T-helper 17 cell (primary cell): ENCODE results near the gene COA3. TPM values are rescaled to one million over a fixed set of nuclear protein-coding genes. Genes with fewer than 3 reads are reported as not detected.
A peak's percentile ranks its signal among the peaks of the same experiment; 100 is the strongest.

Experiments
- ATAC-seq: fragments of 150-1000 bp; cut with Tn5 transposase; 2 replicates; pipeline ENCODE4 v1.10.0; 2021; ENCODE audit warnings: mild to moderate bottlenecking, moderate library complexity
- DNase-seq, 3 donors: peaks; one replicate each; pipeline versions ENCODE4 v3.0.0 to v3.0.0-alpha.2; 2020 to 2021
- H3K9me3 ChIP-seq: one replicate; pipeline ENCODE4 v1.7.0; 2013; ENCODE audit warnings: low read length, mild to moderate bottlenecking; ENCODE audit not compliant: control insufficient read depth, poor library complexity, severe bottlenecking
- H3K27ac Mint-ChIP-seq: one replicate; pipeline ENCODE4 v1.8.0; 2022; ENCODE audit warnings: mild to moderate bottlenecking, moderate library complexity, mixed read lengths
- H3K27me3 Mint-ChIP-seq: one replicate; pipeline ENCODE4 v1.8.0; 2022; ENCODE audit warnings: mixed read lengths
- H3K36me3 Mint-ChIP-seq: one replicate; pipeline ENCODE4 v1.8.0; 2022; ENCODE audit warnings: low read depth, mixed read lengths
- H3K4me1 Mint-ChIP-seq: one replicate; pipeline ENCODE4 v1.8.0; 2022; ENCODE audit warnings: mild to moderate bottlenecking, mixed read lengths
- H3K4me3 Mint-ChIP-seq: one replicate; pipeline ENCODE4 v1.8.0; 2022; ENCODE audit warnings: mild to moderate bottlenecking, moderate library complexity, mixed read lengths
- total RNA-seq, 4 donors: library from RNA in 2 of 4; stranded (reverse) in 2 of 4; gene quantifications; one replicate each; pipeline ENCODE4 v1.2.3 and lab custom pipeline; 2022 to 2026

Gene COA3
- total RNA-seq, 2 donors from 2014 or later = 10.1 to 15.2 TPM

GRCh38 chr17:42832934-42833766 is 34.6 kb upstream of the COA3 start, which contains the start of gene PSME3:
TSS of gene PSME3 (plus strand) at chr17:42833397. CDS start at chr17:42833632, 235 bp downstream.
- no peaks in the 10 kb centered on the region for H3K9me3 ChIP-seq
- peak; percentile 77 to 81 (median 78) for DNase-seq
- H3K27me3 Mint-ChIP-seq = peaks cover 5% of the 10 kb centered on the region
- peaks cover 29% of the 10 kb centered on the region for H3K4me1 Mint-ChIP-seq
- H3K4me3 Mint-ChIP-seq = peak within 1 kb of the TSS; percentile 95
- H3K36me3 Mint-ChIP-seq = peaks cover 9% of the 10 kb centered on the region
- ATAC-seq = peak; percentile 93
- H3K27ac Mint-ChIP-seq = peak within 1 kb of the TSS; percentile 99

GRCh38 chr17:42832213-42832933 is 33.9 kb upstream of the COA3 start:
- Mint-ChIP-seq H3K4me1 (peaks cover 27% of the 10 kb centered on the region), H3K4me3 (peak overlapping the region; percentile 95), H3K27me3 (peaks cover 9% of the 10 kb centered on the region), H3K27ac (peak overlapping the region; percentile 99), H3K36me3 (peaks cover 7% of the 10 kb centered on the region)
- H3K9me3 ChIP-seq = no peaks in the 10 kb centered on the region
- DNase-seq = no peak
- peak; percentile 24 for ATAC-seq

GRCh38 chr17:42830971-42831370 is 32.5 kb upstream of the COA3 start:
- H3K9me3 ChIP-seq = no peaks in the 10 kb centered on the region
- Mint-ChIP-seq H3K36me3 (peaks cover 7% of the 10 kb centered on the region), H3K4me1 (peaks cover 27% of the 10 kb centered on the region), H3K27ac (peak overlapping the region; percentile 57), H3K27me3 (peaks cover 9% of the 10 kb centered on the region), H3K4me3 (no peak overlapping the region)
- ATAC-seq (no peak), DNase-seq (no peak)

- H3K27ac Mint-ChIP-seq = no peak overlapping the region
- peaks cover 9% of the 10 kb centered on the region for H3K27me3 Mint-ChIP-seq
- H3K36me3 Mint-ChIP-seq = peaks cover 7% of the 10 kb centered on the region
- no peak overlapping the region for H3K4me3 Mint-ChIP-seq
- no peaks in the 10 kb centered on the region for H3K9me3 ChIP-seq
- peaks cover 25% of the 10 kb centered on the region for H3K4me1 Mint-ChIP-seq
- ATAC-seq (no peak), DNase-seq (no peak)
These were observed 29.0 kb upstream of the COA3 start for GRCh38 chr17:42827472-42827871.

- Mint-ChIP-seq H3K4me1 (peaks cover 19% of the 10 kb centered on the region), H3K27ac (no peak overlapping the region), H3K27me3 (no peaks in the 10 kb centered on the region), H3K36me3 (peaks cover 7% of the 10 kb centered on the region), H3K4me3 (no peak overlapping the region)
- H3K9me3 ChIP-seq = no peaks in the 10 kb centered on the region
- DNase-seq = no peak
- ATAC-seq = no peak
These were observed 22.7 kb upstream of the COA3 start for GRCh38 chr17:42821176-42821575.

- Mint-ChIP-seq H3K36me3 (peaks cover 10% of the 10 kb centered on the region), H3K27me3 (no peaks in the 10 kb centered on the region), H3K27ac (no peak overlapping the region), H3K4me3 (no peak overlapping the region), H3K4me1 (peaks cover 23% of the 10 kb centered on the region)
- ATAC-seq = no peak
- H3K9me3 ChIP-seq = no peaks in the 10 kb centered on the region
- peak; percentile 47 for DNase-seq
These were observed 21.5 kb upstream of the COA3 start for GRCh38 chr17:42819939-42820535.

- no peak for DNase-seq
- no peak for ATAC-seq
- Mint-ChIP-seq H3K4me3 (no peak overlapping the region), H3K4me1 (peaks cover 18% of the 10 kb centered on the region), H3K27me3 (no peaks in the 10 kb centered on the region), H3K36me3 (peaks cover 19% of the 10 kb centered on the region), H3K27ac (peak overlapping the region; percentile 49)
- no peaks in the 10 kb centered on the region for H3K9me3 ChIP-seq
These were observed 19.9 kb upstream of the COA3 start for GRCh38 chr17:42818379-42818778.

DNA sequence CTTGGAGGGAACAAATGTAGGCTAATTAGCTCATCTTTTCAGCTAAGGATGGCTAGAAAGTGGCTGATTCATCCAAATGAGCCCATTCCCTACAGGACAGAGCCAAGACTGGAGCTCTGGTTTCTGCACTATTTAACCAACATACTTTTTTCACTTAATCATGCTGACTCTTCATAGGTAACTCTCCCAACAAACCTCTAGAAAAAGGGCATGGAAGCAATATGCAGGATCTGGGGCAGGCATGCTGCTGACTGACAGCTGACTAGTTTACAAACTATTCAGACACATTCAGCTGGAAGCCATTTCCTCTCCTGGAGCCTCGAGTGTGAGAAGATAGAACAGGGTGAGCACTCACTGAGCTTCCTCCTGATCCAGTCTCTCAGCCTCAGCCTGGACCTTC is 19.4 kb upstream of the COA3 start:
- Mint-ChIP-seq H3K36me3 (peaks cover 19% of the 10 kb centered on the region), H3K27ac (peak overlapping the region; percentile 49)
- ATAC-seq = no peak

GRCh38 chr17:42814633-42815399 is 16.3 kb upstream of the COA3 start:
- Mint-ChIP-seq H3K4me1 (peaks cover 10% of the 10 kb centered on the region), H3K4me3 (no peak overlapping the region), H3K36me3 (peaks cover 25% of the 10 kb centered on the region), H3K27ac (no peak overlapping the region), H3K27me3 (no peaks in the 10 kb centered on the region)
- no peak for DNase-seq
- no peaks in the 10 kb centered on the region for H3K9me3 ChIP-seq
- no peak for ATAC-seq

More for the DNA sequence above, 19.4 kb upstream of the COA3 start:
- Mint-ChIP-seq H3K27me3 (no peaks in the 10 kb centered on the region), H3K4me1 (peaks cover 17% of the 10 kb centered on the region), H3K4me3 (no peak overlapping the region)
- H3K9me3 ChIP-seq = no peaks in the 10 kb centered on the region
- DNase-seq = no peak

- ATAC-seq (no peak), DNase-seq (no peak)
- H3K4me1 Mint-ChIP-seq = no peaks in the 10 kb centered on the region
- H3K27ac Mint-ChIP-seq = no peak overlapping the region
- H3K36me3 Mint-ChIP-seq = peaks cover 12% of the 10 kb centered on the region
- H3K9me3 ChIP-seq = no peaks in the 10 kb centered on the region
- no peaks in the 10 kb centered on the region for H3K27me3 Mint-ChIP-seq
- H3K4me3 Mint-ChIP-seq = no peak overlapping the region
These were observed 10.7 kb upstream of the COA3 start for GRCh38 chr17:42809250-42809649.

- DNase-seq (no peak), ATAC-seq (no peak)
- Mint-ChIP-seq H3K27ac (no peak overlapping the region), H3K4me1 (peaks cover 3% of the 10 kb centered on the region), H3K4me3 (no peak overlapping the region), H3K27me3 (no peaks in the 10 kb centered on the region), H3K36me3 (peaks cover 3% of the 10 kb centered on the region)
- no peaks in the 10 kb centered on the region for H3K9me3 ChIP-seq
These were observed 7.7 kb upstream of the COA3 start for GRCh38 chr17:42806249-42806648.

GRCh38 chr17:42804918-42805367 is 6.4 kb upstream of the COA3 start:
- Mint-ChIP-seq H3K4me1 (peaks cover 7% of the 10 kb centered on the region), H3K27me3 (no peaks in the 10 kb centered on the region), H3K4me3 (no peak overlapping the region), H3K36me3 (no peaks in the 10 kb centered on the region), H3K27ac (no peak overlapping the region)
- ATAC-seq = no peak
- DNase-seq = no peak
- H3K9me3 ChIP-seq = no peaks in the 10 kb centered on the region
